HepG2 (cell line): ENCODE results near the gene HINT2. TPM values are rescaled to one million over a fixed set of nuclear protein-coding genes. Genes with fewer than 3 reads are reported as not detected.

Source experiments
- AGO1 ChIP-seq: fragments of 200-400 bp; formaldehyde crosslinking; IDR thresholded peaks from 2 replicates; pipeline ENCODE4 v1.6.1; 2017; ENCODE audit warnings: mild to moderate bottlenecking, low read depth, low read length, moderate library complexity; ENCODE audit not compliant: poor library complexity, severe bottlenecking
- CHD2 ChIP-seq: IDR thresholded peaks from 2 replicates; pipeline ENCODE4 v1.6.1; 2011; ENCODE audit warnings: low read depth, low read length, improper control_type of control experiment
- FOXM1 ChIP-seq: sonication (generic); formaldehyde crosslinking; IDR thresholded peaks from 2 replicates; pipeline ENCODE4 v1.5.0; 2020; ENCODE audit warnings: missing genetic modification reagents
- GATAD2A ChIP-seq: IDR thresholded peaks from 2 replicates; pipeline ENCODE4 v1.6.1; 2016
- HBP1 ChIP-seq: IDR thresholded peaks from 2 replicates; pipeline ENCODE4 v1.6.1; 2016; ENCODE audit warnings: low read depth, control low read depth
- JUN ChIP-seq: sonication (generic); formaldehyde crosslinking; IDR thresholded peaks from 2 replicates; pipeline ENCODE4 v1.4.0; 2020; ENCODE audit warnings: mild to moderate bottlenecking, missing genetic modification reagents
- MIER2 ChIP-seq: IDR thresholded peaks from 2 replicates; pipeline ENCODE4 v1.6.1; 2016; ENCODE audit warnings: missing biosample characterization, missing genetic modification reagents
- PAF1 ChIP-seq: IDR thresholded peaks from 2 replicates; pipeline ENCODE4 v1.6.1; 2016; ENCODE audit warnings: missing genetic modification reagents, missing compliant biosample characterization
- REST ChIP-seq, 2 experiments: IDR thresholded peaks; 2 replicates each; pipeline ENCODE4 v1.6.1; 2011 to 2012; ENCODE audit warnings: low read length in 2 of 2, borderline replicate concordance in 1 of 2, low read depth in 1 of 2, mild to moderate bottlenecking in 1 of 2, moderate library complexity in 1 of 2
- RFXAP ChIP-seq: sonication (generic); formaldehyde crosslinking; IDR thresholded peaks from 2 replicates; pipeline ENCODE4 v1.4.0; 2020; ENCODE audit warnings: missing genetic modification reagents, borderline replicate concordance
- ZNF225 ChIP-seq: sonication (generic); formaldehyde crosslinking; IDR thresholded peaks from 2 replicates; pipeline ENCODE4 v1.4.0; 2020; ENCODE audit warnings: mild to moderate bottlenecking, missing genetic modification reagents
- ZNF501 ChIP-seq: sonication (generic); formaldehyde crosslinking; IDR thresholded peaks from 2 replicates; pipeline ENCODE4 v1.5.1; 2020; ENCODE audit warnings: mild to moderate bottlenecking, moderate library complexity, missing genetic modification reagents
- ZNF580 ChIP-seq: IDR thresholded peaks from 2 replicates; pipeline ENCODE4 v1.6.1; 2016; ENCODE audit warnings: low read depth, borderline replicate concordance
- ZNF737 ChIP-seq: sonication (generic); formaldehyde crosslinking; IDR thresholded peaks from 2 replicates; pipeline ENCODE4 v1.5.0; 2020; ENCODE audit warnings: missing genetic modification reagents, mild to moderate bottlenecking, borderline replicate concordance
- ZNF768 ChIP-seq: sonication (generic); formaldehyde crosslinking; IDR thresholded peaks from 2 replicates; pipeline ENCODE4 v1.4.0; 2020; ENCODE audit warnings: missing genetic modification reagents
- ZNF776 ChIP-seq: sonication (generic); formaldehyde crosslinking; IDR thresholded peaks from 2 replicates; pipeline ENCODE4 v1.4.0; 2020; ENCODE audit warnings: mild to moderate bottlenecking, missing genetic modification reagents
- polyA plus RNA-seq, 8 experiments: library from polyadenylated mRNA; depleted of rRNA in 3 of 8; stranded (reverse) in 7 of 8; unstranded in 1 of 8; fragments of >200 nt; fragmentation: Illumina TruSeq in 4 of 8; extraction: Trizol in 4 of 8; gene quantifications; 2 replicates each; pipeline versions ENCODE4 v1.2.1 to v1.2.3, GENCODE V29; 2011 to 2016; ENCODE audit warnings: low read depth in 4 of 8, missing spikeins in 1 of 8, mixed read lengths in 1 of 8; ENCODE audit not compliant: insufficient read depth in 1 of 8
- total RNA-seq, 5 experiments: library from RNA; depleted of rRNA; stranded (reverse); fragments of >200 nt; fragmentation: Illumina TruSeq; extraction: Trizol; gene quantifications; 2 replicates each; pipeline ENCODE4 v1.2.3, GENCODE V29; 2016; ENCODE audit warnings: low read depth in 1 of 5
- TF ChIP-seq, protein P1 (sequence below): sonication (generic); formaldehyde crosslinking; IDR thresholded peaks from 2 replicates; pipeline ENCODE4 v1.4.0; 2020; ENCODE audit warnings: missing genetic modification reagents
- TF ChIP-seq, protein P2 (sequence below): IDR thresholded peaks from 2 replicates; pipeline ENCODE4 v1.6.1; 2016; ENCODE audit warnings: low read depth, missing genetic modification reagents, missing compliant biosample characterization

Gene HINT2
- total and polyA plus RNA-seq, 2 of the 13 experiments (the other 11 are each of a cell fraction or from before 2014, with no cell fraction given): 37.9 to 56.2 TPM

DNA sequence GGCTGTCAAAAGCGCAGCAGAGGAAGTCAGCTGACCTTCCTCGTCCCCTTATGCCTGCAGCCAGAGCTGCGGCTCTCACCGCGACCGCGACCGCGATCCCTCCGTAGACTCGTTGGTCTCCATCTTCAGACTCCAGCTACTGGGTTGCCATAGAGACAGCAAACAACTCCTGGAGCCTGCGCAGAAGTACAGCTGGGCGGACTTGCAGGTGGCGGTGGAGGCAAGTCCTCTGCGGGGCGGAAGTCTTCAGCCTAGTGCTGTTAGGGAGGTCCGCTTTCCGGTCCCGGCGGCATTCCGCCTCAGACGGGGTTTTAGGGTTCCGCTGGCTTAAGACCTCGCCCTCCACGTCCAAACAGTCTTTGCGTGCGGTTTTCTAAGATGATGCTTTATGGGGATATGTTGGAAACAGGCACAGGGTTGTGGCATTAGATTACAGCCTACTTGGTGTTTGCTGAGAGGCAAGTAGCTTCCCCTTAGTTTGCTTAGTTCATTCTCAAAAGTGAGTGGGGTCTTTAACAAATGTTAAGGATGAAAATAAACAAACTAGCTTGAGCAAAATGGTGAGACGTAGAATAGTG is 2.7 kb downstream of the HINT2 start, which contains the start of gene SPAG8 (continued):
- TF ChIP-seq, protein P1, sequence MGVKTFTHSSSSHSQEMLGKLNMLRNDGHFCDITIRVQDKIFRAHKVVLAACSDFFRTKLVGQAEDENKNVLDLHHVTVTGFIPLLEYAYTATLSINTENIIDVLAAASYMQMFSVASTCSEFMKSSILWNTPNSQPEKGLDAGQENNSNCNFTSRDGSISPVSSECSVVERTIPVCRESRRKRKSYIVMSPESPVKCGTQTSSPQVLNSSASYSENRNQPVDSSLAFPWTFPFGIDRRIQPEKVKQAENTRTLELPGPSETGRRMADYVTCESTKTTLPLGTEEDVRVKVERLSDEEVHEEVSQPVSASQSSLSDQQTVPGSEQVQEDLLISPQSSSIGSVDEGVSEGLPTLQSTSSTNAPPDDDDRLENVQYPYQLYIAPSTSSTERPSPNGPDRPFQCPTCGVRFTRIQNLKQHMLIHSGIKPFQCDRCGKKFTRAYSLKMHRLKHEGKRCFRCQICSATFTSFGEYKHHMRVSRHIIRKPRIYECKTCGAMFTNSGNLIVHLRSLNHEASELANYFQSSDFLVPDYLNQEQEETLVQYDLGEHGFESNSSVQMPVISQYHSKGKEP (CRISPR knock-in tag): no peak
- TF ChIP-seq AGO1 (no peak), PAF1 (CRISPR knock-in tag) (no peak), ZNF776 (no peak), GATAD2A (CRISPR knock-in tag) (peak; percentile 65), MIER2 (CRISPR knock-in tag) (0 out of 2 replicates have a peak, but pooled peaks have one; percentile 48), ZNF768 (CRISPR knock-in tag) (peak; percentile 43; the same call in 1 of the 2 replicates), ZNF501 (peak; percentile 71; the same call in 1 of the 2 replicates), RFXAP (CRISPR knock-in tag) (0 out of 2 replicates have a peak, but pooled peaks have one; percentile 15), ZNF737 (no peak), ZNF580 (CRISPR knock-in tag) (peak; percentile 80; the same call in 1 of the 2 replicates), HBP1 (CRISPR knock-in tag) (no peak), CHD2 (no peak), FOXM1 (CRISPR knock-in tag) (no peak), ZNF225 (CRISPR knock-in tag) (0 out of 2 replicates have a peak, but pooled peaks have one; percentile 8), REST (IDR thresholded peaks at IDR 0.05; ENCODE audit: borderline replicate concordance in 1 of 2, low read depth in 1 of 2, low read length in 2 of 2) (no peak), JUN (CRISPR knock-in tag) (no peak)
- TF ChIP-seq, protein P2, sequence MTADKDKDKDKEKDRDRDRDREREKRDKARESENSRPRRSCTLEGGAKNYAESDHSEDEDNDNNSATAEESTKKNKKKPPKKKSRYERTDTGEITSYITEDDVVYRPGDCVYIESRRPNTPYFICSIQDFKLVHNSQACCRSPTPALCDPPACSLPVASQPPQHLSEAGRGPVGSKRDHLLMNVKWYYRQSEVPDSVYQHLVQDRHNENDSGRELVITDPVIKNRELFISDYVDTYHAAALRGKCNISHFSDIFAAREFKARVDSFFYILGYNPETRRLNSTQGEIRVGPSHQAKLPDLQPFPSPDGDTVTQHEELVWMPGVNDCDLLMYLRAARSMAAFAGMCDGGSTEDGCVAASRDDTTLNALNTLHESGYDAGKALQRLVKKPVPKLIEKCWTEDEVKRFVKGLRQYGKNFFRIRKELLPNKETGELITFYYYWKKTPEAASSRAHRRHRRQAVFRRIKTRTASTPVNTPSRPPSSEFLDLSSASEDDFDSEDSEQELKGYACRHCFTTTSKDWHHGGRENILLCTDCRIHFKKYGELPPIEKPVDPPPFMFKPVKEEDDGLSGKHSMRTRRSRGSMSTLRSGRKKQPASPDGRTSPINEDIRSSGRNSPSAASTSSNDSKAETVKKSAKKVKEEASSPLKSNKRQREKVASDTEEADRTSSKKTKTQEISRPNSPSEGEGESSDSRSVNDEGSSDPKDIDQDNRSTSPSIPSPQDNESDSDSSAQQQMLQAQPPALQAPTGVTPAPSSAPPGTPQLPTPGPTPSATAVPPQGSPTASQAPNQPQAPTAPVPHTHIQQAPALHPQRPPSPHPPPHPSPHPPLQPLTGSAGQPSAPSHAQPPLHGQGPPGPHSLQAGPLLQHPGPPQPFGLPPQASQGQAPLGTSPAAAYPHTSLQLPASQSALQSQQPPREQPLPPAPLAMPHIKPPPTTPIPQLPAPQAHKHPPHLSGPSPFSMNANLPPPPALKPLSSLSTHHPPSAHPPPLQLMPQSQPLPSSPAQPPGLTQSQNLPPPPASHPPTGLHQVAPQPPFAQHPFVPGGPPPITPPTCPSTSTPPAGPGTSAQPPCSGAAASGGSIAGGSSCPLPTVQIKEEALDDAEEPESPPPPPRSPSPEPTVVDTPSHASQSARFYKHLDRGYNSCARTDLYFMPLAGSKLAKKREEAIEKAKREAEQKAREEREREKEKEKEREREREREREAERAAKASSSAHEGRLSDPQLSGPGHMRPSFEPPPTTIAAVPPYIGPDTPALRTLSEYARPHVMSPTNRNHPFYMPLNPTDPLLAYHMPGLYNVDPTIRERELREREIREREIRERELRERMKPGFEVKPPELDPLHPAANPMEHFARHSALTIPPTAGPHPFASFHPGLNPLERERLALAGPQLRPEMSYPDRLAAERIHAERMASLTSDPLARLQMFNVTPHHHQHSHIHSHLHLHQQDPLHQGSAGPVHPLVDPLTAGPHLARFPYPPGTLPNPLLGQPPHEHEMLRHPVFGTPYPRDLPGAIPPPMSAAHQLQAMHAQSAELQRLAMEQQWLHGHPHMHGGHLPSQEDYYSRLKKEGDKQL (CRISPR knock-in tag): no peak
